Activated CD4-positive, alpha-beta T cell treated with anti-CD3 and anti-CD28 coated beads, Interleukin-2, amount 10 ng/mL, durations not matched to agents 7 days and 5 days (primary cell): Measurements from ENCODE around the gene KRTAP5-7. TPM values are rescaled to one million over a fixed set of nuclear protein-coding genes. Genes with fewer than 3 reads are reported as not detected.

Source experiments
- CTCF ChIA-PET: fragments of 350-600 bp; sonication (Branson Sonifier 250); formaldehyde crosslinking; loops from one replicate; lab custom pipeline; 2021; ENCODE audit warnings: antibody characterized with exemption; lab: Charles Lee
- POLR2A ChIA-PET: fragments of 350-600 bp; sonication (Branson Sonifier 250); formaldehyde crosslinking; loops from one replicate; lab custom pipeline; 2021; ENCODE audit warnings: antibody characterized with exemption; lab: Charles Lee
- DNase-seq: peaks from one replicate; pipeline ENCODE4 v3.0.0-alpha.2; 2020
- H3K27ac Mint-ChIP-seq: one replicate; pipeline ENCODE4 v1.8.0; 2021; ENCODE audit warnings: mild to moderate bottlenecking, moderate library complexity, mixed read lengths
- H3K27me3 Mint-ChIP-seq: one replicate; pipeline ENCODE4 v1.8.0; 2021; ENCODE audit warnings: mixed read lengths
- H3K36me3 Mint-ChIP-seq: one replicate; pipeline ENCODE4 v1.8.0; 2021; ENCODE audit warnings: low read depth, mixed read lengths
- H3K4me1 Mint-ChIP-seq: one replicate; pipeline ENCODE4 v1.8.0; 2021; ENCODE audit warnings: mixed read lengths
- H3K4me3 Mint-ChIP-seq: one replicate; pipeline ENCODE4 v1.8.0; 2021; ENCODE audit warnings: mild to moderate bottlenecking, moderate library complexity, mixed read lengths
- H3K9me3 Mint-ChIP-seq: one replicate; pipeline ENCODE4 v1.8.0; 2021; ENCODE audit warnings: mixed read lengths
- total RNA-seq, 2 experiments: library from RNA; stranded (reverse); gene quantifications; one replicate each; pipeline ENCODE4 v1.2.3, GENCODE V29; 2021

KRTAP5-7 gene
- total RNA-seq, 2 experiments from 2014 or later: 0.29 TPM; not detected in 1

DNA sequence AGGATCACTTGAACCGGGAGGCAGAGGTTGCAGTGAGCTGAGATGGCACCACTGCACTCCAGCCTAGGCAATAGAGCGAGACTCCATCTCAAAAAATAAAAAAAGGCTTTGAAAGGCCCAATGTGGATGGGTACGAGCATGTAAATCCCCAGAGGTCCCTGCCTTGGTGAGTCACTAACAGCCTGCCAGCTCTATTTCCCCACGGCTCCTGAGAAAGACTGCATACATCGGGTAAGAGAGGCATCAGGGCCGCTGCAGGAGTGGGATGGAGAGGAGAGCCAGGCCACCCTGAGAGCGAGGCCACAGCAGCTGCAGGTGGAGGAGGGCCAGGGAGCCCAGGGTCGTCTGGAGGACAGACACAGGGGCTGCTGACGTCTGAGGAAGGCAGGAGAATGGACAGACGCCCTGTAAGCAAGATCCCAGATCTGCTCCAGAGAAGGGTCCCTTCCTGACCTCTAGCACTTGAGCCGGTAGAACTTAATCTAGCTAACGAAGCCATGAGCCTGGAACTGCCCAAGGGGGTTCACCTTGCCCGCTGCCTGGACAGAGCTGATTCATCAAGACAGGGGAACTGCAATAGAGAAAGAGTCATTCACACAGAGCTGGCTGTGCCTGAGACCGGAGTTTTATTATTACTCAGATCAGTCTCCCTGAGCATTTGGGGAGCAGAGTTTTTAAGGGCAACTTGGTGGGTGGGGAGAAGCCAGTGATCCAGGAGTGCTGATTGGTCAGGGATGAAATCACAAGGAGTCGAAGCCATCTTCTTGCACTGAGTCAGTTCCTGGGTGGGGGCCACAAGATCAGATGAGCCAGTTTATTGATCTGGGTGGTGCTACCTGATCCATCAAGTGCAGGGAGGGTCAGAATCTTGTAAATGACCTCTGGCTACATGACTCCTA is 16.1 kb downstream of the KRTAP5-7 start:
- Mint-ChIP-seq H3K4me3 (no peak overlapping the region), H3K9me3 (peaks cover 10% of the 10 kb centered on the region), H3K27me3 (no peaks in the 10 kb centered on the region), H3K27ac (no peak overlapping the region), H3K36me3 (no peaks in the 10 kb centered on the region), H3K4me1 (no peaks in the 10 kb centered on the region)
- DNase-seq: no peak
- POLR2A ChIA-PET: no interaction called here
- CTCF ChIA-PET: interaction anchor here (0.5 to 1.2 kb wide), 2 partner anchors 113 to 227 kb away, joined by 3 read pairs; no protein-coding TSS in a partner anchor

DNA sequence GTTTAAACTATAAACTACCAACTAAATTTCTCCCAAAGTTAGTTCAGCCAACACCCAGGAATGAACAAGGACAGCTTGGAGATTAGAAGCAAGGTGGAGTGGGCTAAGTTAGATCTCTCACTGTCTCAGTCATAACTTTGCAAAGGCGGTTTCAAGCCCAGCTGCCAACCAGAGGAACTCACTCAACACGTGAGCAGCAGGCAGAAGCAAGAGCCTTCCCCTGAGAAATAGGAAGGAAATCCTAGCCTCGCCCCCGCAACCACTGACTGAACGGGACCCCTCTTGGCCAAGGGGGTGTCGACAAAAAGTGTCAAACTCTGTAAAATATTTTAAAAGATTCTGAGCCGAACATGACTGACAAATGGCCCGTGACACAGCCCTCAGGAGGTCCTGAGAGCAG is 16.8 kb downstream of the KRTAP5-7 start:
- Mint-ChIP-seq H3K27me3 (peaks cover under 1% of the 10 kb centered on the region), H3K36me3 (no peaks in the 10 kb centered on the region), H3K4me3 (no peak overlapping the region), H3K4me1 (no peaks in the 10 kb centered on the region), H3K9me3 (peaks cover 10% of the 10 kb centered on the region), H3K27ac (no peak overlapping the region)
- no peak for DNase-seq
- CTCF ChIA-PET: no interaction called here
- POLR2A ChIA-PET: no interaction called here

DNA sequence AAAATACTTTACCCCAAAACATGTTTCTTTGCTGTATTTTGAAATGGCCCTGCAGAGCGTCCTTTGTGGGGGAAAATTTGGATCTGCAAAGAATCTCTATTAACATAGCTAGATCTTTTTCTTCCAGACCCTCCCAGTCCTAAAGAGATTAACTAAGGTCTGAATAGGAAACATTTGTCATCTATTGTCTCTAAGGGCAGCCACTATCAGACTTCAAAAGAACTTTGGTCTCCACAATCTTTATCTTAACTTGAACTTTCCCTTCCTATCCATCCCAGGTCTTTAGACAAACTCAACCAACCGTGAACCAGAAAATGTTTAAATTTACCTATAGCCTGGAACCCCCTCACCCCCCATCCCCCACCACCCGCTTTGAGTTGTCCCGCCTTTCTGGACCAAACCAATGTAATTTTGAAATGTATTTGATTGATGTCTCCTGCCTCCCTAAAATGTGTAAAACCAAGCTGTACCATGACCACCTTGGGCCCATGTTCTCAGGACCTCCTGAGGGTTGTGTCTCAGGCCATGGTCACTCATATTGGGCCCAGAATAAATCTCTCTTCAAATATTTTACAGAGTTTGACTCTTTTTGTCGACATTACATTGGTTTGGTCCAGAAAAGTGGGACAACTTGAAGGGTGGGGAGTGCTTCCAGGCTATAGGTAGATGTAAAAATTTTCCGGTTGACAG is 17.6 kb downstream of the KRTAP5-7 start:
- ChIA-PET CTCF (no interaction called here), POLR2A (no interaction called here)
- Mint-ChIP-seq H3K9me3 (peaks cover 10% of the 10 kb centered on the region), H3K36me3 (no peaks in the 10 kb centered on the region), H3K4me3 (no peak overlapping the region), H3K27me3 (peaks cover 7% of the 10 kb centered on the region), H3K4me1 (no peaks in the 10 kb centered on the region), H3K27ac (no peak overlapping the region)
- DNase-seq: no peak

DNA sequence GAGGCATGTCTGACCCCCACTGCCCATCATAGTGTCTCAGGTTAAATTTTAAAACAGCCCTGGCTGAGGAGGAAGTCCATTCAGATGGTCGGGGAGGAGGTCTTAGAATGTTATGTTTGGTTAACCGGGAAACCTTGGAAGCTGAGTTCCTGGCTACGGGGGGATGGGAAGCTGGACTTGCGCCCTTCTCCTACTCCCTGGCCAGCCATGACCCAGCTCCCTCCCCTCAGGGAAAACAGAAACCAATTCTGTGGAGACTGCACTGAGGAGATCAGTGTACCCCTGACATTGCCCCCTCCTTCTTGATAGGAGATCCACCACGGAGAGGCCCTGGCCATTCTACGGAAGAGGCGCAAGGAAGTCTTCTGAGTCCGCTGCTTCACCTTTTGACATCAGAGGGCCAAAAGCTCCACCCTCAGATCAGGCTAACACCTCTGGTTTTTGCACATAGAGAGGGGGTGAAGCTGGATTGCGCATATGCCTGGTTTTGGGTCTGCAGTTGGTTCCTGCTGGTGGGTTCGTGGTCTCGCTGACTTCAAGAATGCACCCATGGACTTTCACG is 18.4 kb downstream of the KRTAP5-7 start:
- no peak overlapping the region for H3K27ac Mint-ChIP-seq
- H3K4me3 Mint-ChIP-seq: no peak overlapping the region
- H3K9me3 Mint-ChIP-seq: peaks cover 10% of the 10 kb centered on the region
- no peaks in the 10 kb centered on the region for H3K36me3 Mint-ChIP-seq
- H3K27me3 Mint-ChIP-seq: peaks cover 7% of the 10 kb centered on the region
- no peak for DNase-seq
- ChIA-PET POLR2A (no interaction called here), CTCF (interaction anchor here (0.7 kb wide), 1 partner anchor 164 kb away, joined by 3 read pairs; no protein-coding TSS in a partner anchor)
- H3K4me1 Mint-ChIP-seq: no peaks in the 10 kb centered on the region

DNA sequence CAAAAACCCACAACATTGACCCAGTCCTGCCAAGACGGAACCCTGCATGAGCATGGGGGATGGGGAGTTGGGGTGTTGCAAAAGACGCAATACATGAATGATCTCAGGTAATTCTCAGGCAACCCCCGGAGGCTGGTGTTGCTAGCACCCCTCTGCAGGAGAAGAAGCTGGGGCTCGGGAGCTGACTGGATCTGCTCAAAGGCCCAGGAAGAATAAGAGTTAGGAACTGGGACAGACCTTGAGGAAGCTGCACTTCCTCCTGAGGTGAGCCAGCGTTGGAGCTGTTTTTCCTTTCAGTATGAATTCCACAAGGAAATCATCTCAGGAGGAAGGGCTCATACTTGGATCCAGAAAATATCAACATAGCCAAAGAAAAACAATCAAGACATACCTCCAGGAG is 21.1 kb downstream of the KRTAP5-7 start, which contains the start of gene KRTAP5-9:
TSS of gene KRTAP5-9 (plus strand) at position 301 of the 400 bp plus-strand sequence. CDS start 238 bp downstream, outside the sequence.
- no peak within 1 kb of the TSS for H3K27ac Mint-ChIP-seq
- POLR2A ChIA-PET: no interaction called here
- H3K27me3 Mint-ChIP-seq: peaks cover 11% of the 10 kb centered on the region
- H3K36me3 Mint-ChIP-seq: no peaks in the 10 kb centered on the region
- no peak for DNase-seq
- H3K4me3 Mint-ChIP-seq: no peak within 1 kb of the TSS
- no peaks in the 10 kb centered on the region for H3K9me3 Mint-ChIP-seq
- CTCF ChIA-PET: no interaction called here
- no peaks in the 10 kb centered on the region for H3K4me1 Mint-ChIP-seq

DNA sequence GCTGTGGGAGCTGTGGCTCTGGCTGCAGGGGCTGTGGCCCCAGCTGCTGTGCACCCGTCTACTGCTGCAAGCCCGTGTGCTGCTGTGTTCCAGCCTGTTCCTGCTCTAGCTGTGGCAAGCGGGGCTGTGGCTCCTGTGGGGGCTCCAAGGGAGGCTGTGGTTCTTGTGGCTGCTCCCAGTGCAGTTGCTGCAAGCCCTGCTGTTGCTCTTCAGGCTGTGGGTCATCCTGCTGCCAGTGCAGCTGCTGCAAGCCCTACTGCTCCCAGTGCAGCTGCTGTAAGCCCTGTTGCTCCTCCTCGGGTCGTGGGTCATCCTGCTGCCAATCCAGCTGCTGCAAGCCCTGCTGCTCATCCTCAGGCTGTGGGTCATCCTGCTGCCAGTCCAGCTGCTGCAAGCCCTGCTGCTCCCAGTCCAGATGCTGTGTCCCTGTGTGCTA is 21.7 kb downstream of the KRTAP5-7 start:
- peaks cover 11% of the 10 kb centered on the region for H3K27me3 Mint-ChIP-seq
- ChIA-PET POLR2A (no interaction called here), CTCF (interaction anchor here (1.0 kb wide), 1 partner anchor 8 kb away, joined by 3 read pairs; no protein-coding TSS in a partner anchor)
- H3K9me3 Mint-ChIP-seq: no peaks in the 10 kb centered on the region
- DNase-seq: no peak
- no peak overlapping the region for H3K27ac Mint-ChIP-seq
- no peaks in the 10 kb centered on the region for H3K36me3 Mint-ChIP-seq
- no peaks in the 10 kb centered on the region for H3K4me1 Mint-ChIP-seq
- no peak overlapping the region for H3K4me3 Mint-ChIP-seq

DNA sequence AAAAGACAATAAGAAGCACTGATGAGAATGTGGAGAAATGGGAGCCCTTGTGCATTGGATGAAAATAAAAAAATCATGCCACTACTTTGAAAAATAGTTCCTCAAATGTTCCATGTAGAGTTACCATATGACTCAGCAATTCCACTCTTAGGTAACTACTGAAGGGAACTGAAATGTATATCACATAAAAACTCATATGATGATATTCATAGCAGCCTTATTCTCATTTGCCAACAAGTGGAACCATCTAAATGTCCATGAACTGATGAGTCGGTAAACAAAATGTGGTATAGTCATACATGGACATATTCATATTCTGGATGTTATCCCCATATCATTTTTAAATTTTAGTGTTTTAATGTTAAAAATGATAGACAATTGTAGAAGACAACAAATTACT is 24.6 kb downstream of the KRTAP5-7 start:
- Mint-ChIP-seq H3K4me3 (no peak overlapping the region), H3K4me1 (no peaks in the 10 kb centered on the region), H3K9me3 (no peaks in the 10 kb centered on the region), H3K27ac (no peak overlapping the region), H3K36me3 (no peaks in the 10 kb centered on the region), H3K27me3 (peaks cover 15% of the 10 kb centered on the region)
- no peak for DNase-seq
- CTCF ChIA-PET: no interaction called here
- POLR2A ChIA-PET: no interaction called here

DNA sequence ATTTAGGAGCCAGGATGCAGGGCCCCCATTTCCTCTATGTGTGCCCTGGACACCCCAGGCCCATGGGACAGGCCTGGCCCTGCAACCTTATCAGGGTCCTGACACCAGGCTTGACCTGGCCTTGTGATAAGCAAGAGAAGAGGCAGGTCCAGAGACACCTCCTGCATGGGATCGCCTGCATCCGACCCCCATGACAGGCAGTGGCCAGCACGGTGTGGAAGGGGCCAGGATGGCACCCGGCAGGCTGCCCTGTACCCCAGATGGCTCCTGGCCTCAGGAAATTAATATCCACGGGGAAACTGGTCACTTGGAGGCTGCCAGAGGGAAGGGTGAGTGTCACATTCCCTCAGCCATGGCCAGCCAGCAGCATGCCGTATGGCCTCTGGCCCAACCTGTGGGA is 27.9 kb downstream of the KRTAP5-7 start:
- Mint-ChIP-seq H3K27me3 (peaks cover 18% of the 10 kb centered on the region), H3K9me3 (no peaks in the 10 kb centered on the region), H3K4me1 (no peaks in the 10 kb centered on the region), H3K4me3 (no peak overlapping the region), H3K27ac (no peak overlapping the region), H3K36me3 (no peaks in the 10 kb centered on the region)
- ChIA-PET CTCF (no interaction called here), POLR2A (no interaction called here)
- no peak for DNase-seq

DNA sequence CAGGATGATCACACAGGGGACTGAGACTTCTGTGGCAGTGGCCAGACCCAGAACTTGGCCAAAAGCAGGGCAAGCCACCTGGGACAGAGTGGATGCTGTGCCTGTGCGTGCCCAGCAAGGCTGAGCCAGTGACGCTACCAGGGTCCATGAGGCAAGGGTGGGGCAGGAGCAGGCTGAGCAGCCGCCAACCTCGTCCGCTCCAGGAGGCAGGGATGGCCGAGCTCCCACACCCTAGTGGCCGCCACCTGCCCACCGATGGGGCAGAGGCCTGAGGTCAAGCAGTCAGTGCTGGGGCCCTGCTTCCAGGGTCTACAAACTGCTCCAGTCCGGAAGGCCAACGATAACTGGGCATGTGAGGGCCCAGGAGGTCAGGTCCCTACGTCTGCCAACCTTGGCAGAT is 28.4 kb downstream of the KRTAP5-7 start:
- H3K27ac Mint-ChIP-seq: no peak overlapping the region
- H3K4me1 Mint-ChIP-seq: no peaks in the 10 kb centered on the region
- DNase-seq: no peak
- H3K4me3 Mint-ChIP-seq: no peak overlapping the region
- ChIA-PET CTCF (no interaction called here), POLR2A (no interaction called here)
- H3K27me3 Mint-ChIP-seq: peaks cover 18% of the 10 kb centered on the region
- no peaks in the 10 kb centered on the region for H3K36me3 Mint-ChIP-seq
- H3K9me3 Mint-ChIP-seq: no peaks in the 10 kb centered on the region

DNA sequence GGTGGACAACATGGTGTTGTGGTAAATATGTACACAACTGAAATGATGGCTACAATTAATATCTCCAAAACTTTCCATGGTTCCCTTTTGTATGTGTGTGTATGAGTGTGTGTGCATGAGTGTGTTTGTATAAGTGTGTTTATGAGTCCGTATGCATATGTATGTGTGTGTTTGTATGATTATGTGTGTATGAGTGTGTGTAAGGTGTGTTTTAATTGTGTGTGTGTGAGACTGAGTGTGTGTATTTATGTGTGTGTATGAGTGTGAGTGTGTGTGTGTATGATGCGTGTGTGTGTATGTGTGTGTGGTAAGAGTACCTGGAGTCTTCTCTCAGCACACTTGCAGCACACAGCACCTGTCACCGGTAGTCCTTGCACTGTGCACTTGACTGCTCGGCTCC is 29.0 kb downstream of the KRTAP5-7 start:
- Mint-ChIP-seq H3K36me3 (no peaks in the 10 kb centered on the region), H3K9me3 (no peaks in the 10 kb centered on the region), H3K4me1 (no peaks in the 10 kb centered on the region), H3K27ac (no peak overlapping the region), H3K27me3 (peaks cover 22% of the 10 kb centered on the region), H3K4me3 (no peak overlapping the region)
- DNase-seq: no peak
- ChIA-PET POLR2A (no interaction called here), CTCF (no interaction called here)

DNA sequence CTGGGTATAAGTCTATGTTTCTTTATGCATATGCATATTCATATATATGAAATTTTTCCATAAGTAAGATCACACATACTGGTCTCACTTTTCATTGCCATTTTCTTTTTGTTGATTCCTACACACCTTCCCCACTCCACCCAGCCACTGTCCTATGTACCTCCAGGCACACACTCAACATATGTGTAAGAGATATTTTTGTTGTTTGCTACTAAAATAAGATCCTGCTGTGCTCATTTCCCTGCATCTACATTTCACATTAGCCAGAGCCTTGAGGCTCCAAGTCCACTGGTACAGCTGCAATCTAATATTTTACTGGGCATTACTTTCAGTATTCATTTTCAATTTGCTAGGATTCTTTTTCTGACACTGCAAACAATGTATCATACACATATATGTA is 30.2 kb downstream of the KRTAP5-7 start:
- no peak overlapping the region for H3K4me3 Mint-ChIP-seq
- DNase-seq: no peak
- CTCF ChIA-PET: no interaction called here
- H3K27me3 Mint-ChIP-seq: peaks cover 23% of the 10 kb centered on the region
- H3K27ac Mint-ChIP-seq: no peak overlapping the region
- H3K4me1 Mint-ChIP-seq: no peaks in the 10 kb centered on the region
- POLR2A ChIA-PET: no interaction called here
- H3K9me3 Mint-ChIP-seq: no peaks in the 10 kb centered on the region
- no peaks in the 10 kb centered on the region for H3K36me3 Mint-ChIP-seq

DNA sequence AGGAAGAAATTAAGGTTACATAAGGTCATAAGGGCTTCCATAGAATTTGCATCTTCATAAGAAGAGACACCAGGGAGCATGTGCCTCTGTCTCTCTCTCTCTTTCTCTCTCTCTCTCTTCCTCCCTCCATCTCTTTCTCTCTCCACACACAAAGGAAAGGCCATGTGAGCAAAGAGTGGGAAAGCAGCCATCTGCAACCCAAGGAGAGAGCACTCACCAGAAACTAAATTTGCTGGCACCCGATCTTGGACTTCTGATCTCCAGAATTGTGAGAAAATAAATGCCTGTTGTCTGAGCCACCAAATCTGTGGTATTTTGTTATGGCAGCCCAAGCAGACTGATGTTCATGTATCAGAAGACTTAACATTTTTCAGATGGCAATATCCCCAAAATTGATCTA is 31.9 kb downstream of the KRTAP5-7 start:
- peaks cover 31% of the 10 kb centered on the region for H3K27me3 Mint-ChIP-seq
- H3K4me3 Mint-ChIP-seq: no peak overlapping the region
- no peak overlapping the region for H3K27ac Mint-ChIP-seq
- no peaks in the 10 kb centered on the region for H3K36me3 Mint-ChIP-seq
- DNase-seq: no peak
- H3K9me3 Mint-ChIP-seq: no peaks in the 10 kb centered on the region
- no peaks in the 10 kb centered on the region for H3K4me1 Mint-ChIP-seq
- CTCF ChIA-PET: no interaction called here
- POLR2A ChIA-PET: no interaction called here

DNA sequence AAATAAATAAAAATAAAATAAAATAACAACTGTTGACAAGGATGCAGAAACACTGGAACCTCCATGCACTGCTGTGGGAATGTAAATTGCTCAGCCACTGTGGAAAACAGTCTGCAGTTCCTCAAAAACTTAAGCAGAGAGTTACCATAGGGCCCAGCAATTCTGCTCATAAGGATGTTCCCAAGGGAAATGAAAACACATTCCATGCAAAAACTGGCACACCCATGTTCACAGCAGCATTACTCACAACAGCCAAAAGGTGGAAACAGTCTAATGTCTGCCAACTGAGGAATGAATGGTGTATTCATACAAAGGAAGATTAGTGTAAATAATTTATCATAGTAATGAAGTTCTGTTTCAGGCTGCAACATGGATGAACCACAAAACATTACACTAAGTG is 35.1 kb downstream of the KRTAP5-7 start:
- no peak for DNase-seq
- Mint-ChIP-seq H3K27me3 (peaks cover 30% of the 10 kb centered on the region), H3K36me3 (no peaks in the 10 kb centered on the region), H3K9me3 (no peaks in the 10 kb centered on the region), H3K27ac (no peak overlapping the region), H3K4me1 (no peaks in the 10 kb centered on the region), H3K4me3 (no peak overlapping the region)
- ChIA-PET POLR2A (no interaction called here), CTCF (no interaction called here)
